IMR-90 (cell line): ENCODE data around the gene NOP14. TPM values are rescaled to one million over a fixed set of nuclear protein-coding genes. Genes with fewer than 3 reads are reported as not detected.

Experiments
- ATAC-seq: fragments of 200-7000 bp; cut with Tn5 transposase; 2 replicates; pipeline ENCODE4 v1.9.1; 2020; ENCODE audit warnings: low read depth, mild to moderate bottlenecking, moderate library complexity
- BruUV-seq: library from RNA; stranded (reverse); fragments of 400-500 nt; replicated peaks from 2 replicates; lab custom pipeline; 2021; lab: Mats Ljungman, UMichigan
- CTCF ChIA-PET: fragments of 300-600 bp; formaldehyde crosslinking; extraction: SDS; loops from one replicate; lab custom pipeline; 2021; ENCODE audit warnings: antibody characterized with exemption; lab: Yijun Ruan, JAX
- POLR2A ChIA-PET: fragments of 300-600 bp; sonication (Branson Sonifier 250); formaldehyde crosslinking; loops from one replicate; lab custom pipeline; 2022; ENCODE audit warnings: antibody characterized with exemption; ENCODE audit not compliant: unreplicated experiment; lab: Charles Lee
- DNase-seq: peaks from one replicate; pipeline ENCODE4 v3.0.0; 2013
- H2AFZ ChIP-seq: replicated peaks from 2 replicates; pipeline ENCODE3; 2013; ENCODE audit warnings: low read length, mild to moderate bottlenecking; ENCODE audit not compliant: poor library complexity
- H2AK5ac ChIP-seq: 2 replicates; pipeline ENCODE4 v1.6.1; 2013; ENCODE audit warnings: low read depth, low read length, inconsistent platforms
- H2AK9ac ChIP-seq: replicated peaks from 2 replicates; pipeline ENCODE3; 2013; ENCODE audit warnings: mild to moderate bottlenecking, low read depth, low read length, moderate library complexity; ENCODE audit not compliant: poor library complexity
- H2BK120ac ChIP-seq: 2 replicates; pipeline ENCODE4 v1.6.1; 2013; ENCODE audit warnings: low read depth, low read length, inconsistent platforms
- H2BK15ac ChIP-seq: 3 replicates; pipeline ENCODE4 v1.6.1; 2013; ENCODE audit warnings: low read depth, low read length, inconsistent platforms
- H2BK20ac ChIP-seq: 2 replicates; pipeline ENCODE4 v1.6.1; 2013; ENCODE audit warnings: low read depth, mild to moderate bottlenecking, inconsistent platforms, low read length, moderate library complexity
- H2BK5ac ChIP-seq: 2 replicates; pipeline ENCODE4 v1.6.1; 2013; ENCODE audit warnings: mild to moderate bottlenecking, low read depth, low read length, inconsistent platforms; ENCODE audit not compliant: poor library complexity, severe bottlenecking
- H3K14ac ChIP-seq: replicated peaks from 2 replicates; pipeline ENCODE4 v1.6.1; 2013; ENCODE audit warnings: low read depth, low read length, inconsistent platforms
- H3K18ac ChIP-seq: 2 replicates; pipeline ENCODE4 v1.6.1; 2013; ENCODE audit warnings: low read depth, low read length, control low read depth
- H3K23ac ChIP-seq: 2 replicates; pipeline ENCODE4 v1.6.1; 2013; ENCODE audit warnings: low read depth, low read length, inconsistent platforms
- H3K27ac ChIP-seq: 2 replicates; pipeline ENCODE4 v1.5.1; 2013; ENCODE audit warnings: mild to moderate bottlenecking, control low read depth, low read length; ENCODE audit not compliant: insufficient read depth
- H3K27me3 ChIP-seq: 2 replicates; pipeline ENCODE4 v1.6.1; 2013; ENCODE audit warnings: low read length; ENCODE audit not compliant: control insufficient read depth, insufficient read depth
- H3K36me3 ChIP-seq: 2 replicates; pipeline ENCODE4 v1.6.1; 2013; ENCODE audit warnings: low read length, mixed read lengths; ENCODE audit not compliant: control insufficient read depth, insufficient read depth
- H3K4ac ChIP-seq: 2 replicates; pipeline ENCODE4 v1.6.1; 2013; ENCODE audit warnings: low read depth, low read length, inconsistent platforms
- H3K4me1 ChIP-seq: 2 replicates; pipeline ENCODE4 v1.6.1; 2013; ENCODE audit warnings: low read length, mixed read lengths; ENCODE audit not compliant: control insufficient read depth, insufficient read depth
- H3K4me2 ChIP-seq: 2 replicates; pipeline ENCODE4 v1.6.1; 2013; ENCODE audit warnings: low read depth, mild to moderate bottlenecking, control low read depth, low read length, moderate library complexity
- H3K4me3 ChIP-seq: 2 replicates; pipeline ENCODE4 v1.5.1; 2013; ENCODE audit warnings: low read depth, mild to moderate bottlenecking, control low read depth, low read length, moderate library complexity; ENCODE audit not compliant: insufficient read depth
- H3K56ac ChIP-seq: 2 replicates; pipeline ENCODE4 v1.6.1; 2013; ENCODE audit warnings: low read length, inconsistent platforms; ENCODE audit not compliant: insufficient read depth; ENCODE audit errors: extremely low read depth
- H3K79me1 ChIP-seq, 2 experiments: 2 replicates each; pipeline ENCODE4 v1.6.1; 2013; ENCODE audit warnings: low read length in 2 of 2, inconsistent platforms in 1 of 2, low read depth in 1 of 2
- H3K9ac ChIP-seq: 2 replicates; pipeline ENCODE4 v1.6.1; 2013; ENCODE audit warnings: low read depth, low read length, control low read depth
- H3K9me1 ChIP-seq: 2 replicates; pipeline ENCODE4 v1.6.1; 2013; ENCODE audit warnings: low read length, inconsistent platforms; ENCODE audit not compliant: insufficient read depth
- H3K9me3 ChIP-seq: 2 replicates; pipeline ENCODE4 v1.6.1; 2013; ENCODE audit warnings: low read length; ENCODE audit not compliant: control insufficient read depth, insufficient read depth
- H4K20me1 ChIP-seq: 2 replicates; pipeline ENCODE4 v1.6.1; 2013; ENCODE audit warnings: low read length, inconsistent platforms; ENCODE audit not compliant: insufficient read depth
- H4K5ac ChIP-seq: 2 replicates; pipeline ENCODE4 v1.6.1; 2013; ENCODE audit warnings: mild to moderate bottlenecking, low read depth, low read length, control low read depth
- H4K8ac ChIP-seq, 2 experiments: 2 replicates each; pipeline ENCODE4 v1.6.1; 2013; ENCODE audit warnings: low read depth in 2 of 2, low read length in 2 of 2, control low read depth in 1 of 2, inconsistent platforms in 1 of 2
- H4K91ac ChIP-seq: 2 replicates; pipeline ENCODE4 v1.6.1; 2013; ENCODE audit warnings: low read depth, low read length, inconsistent platforms; ENCODE audit not compliant: insufficient read depth
- BHLHE40 ChIP-seq: fragments of 150-350 bp; IDR thresholded peaks from 2 replicates; pipeline ENCODE4 v1.6.1; 2016; ENCODE audit warnings: mild to moderate bottlenecking, low read depth, low read length
- CHD1 ChIP-seq: IDR thresholded peaks from 2 replicates; pipeline ENCODE4 v1.6.1; 2012; ENCODE audit warnings: low read depth, low read length, improper control_type of control experiment
- MAFK ChIP-seq: IDR thresholded peaks from 2 replicates; pipeline ENCODE4 v1.6.1; 2012; ENCODE audit warnings: low read depth, low read length, improper control_type of control experiment
- MAZ ChIP-seq: IDR thresholded peaks from 2 replicates; pipeline ENCODE4 v1.6.1; 2012; ENCODE audit warnings: low read depth, mild to moderate bottlenecking, low read length, improper control_type of control experiment, moderate library complexity, borderline replicate concordance
- MXI1 ChIP-seq: IDR thresholded peaks from 2 replicates; pipeline ENCODE4 v1.6.1; 2012; ENCODE audit warnings: low read depth, mild to moderate bottlenecking, low read length, moderate library complexity, borderline replicate concordance
- RAD21 ChIP-seq: IDR thresholded peaks from 2 replicates; pipeline ENCODE4 v1.6.1; 2012; ENCODE audit warnings: low read length, improper control_type of control experiment
- RFX5 ChIP-seq: IDR thresholded peaks from 2 replicates; pipeline ENCODE4 v1.8.0; 2012; ENCODE audit warnings: low read depth, mild to moderate bottlenecking, low read length, moderate library complexity
- SMC3 ChIP-seq: fragments of 150-350 bp; IDR thresholded peaks from 2 replicates; pipeline ENCODE4 v1.6.1; 2016; ENCODE audit warnings: low read depth, mild to moderate bottlenecking, antibody characterized with exemption, low read length, moderate library complexity
- WGBS, 2 experiments: methylation state at CpG; one replicate each; pipeline versions ENCODE4 v1.1.5 to v1.1.7; 2013; ENCODE audit warnings: missing lambda C conversion rate in 2 of 2; ENCODE audit not compliant: insufficient read length in 1 of 2; ENCODE audit errors: extremely low coverage in 2 of 2; 5-methylcytosine and 5-hydroxymethylcytosine counted together
- dilution Hi-C: fragments of 300-500 bp; cut with HindIII; formaldehyde crosslinking; loops from one replicate; pipeline ENCODE4 v1.14.3; 2018; ENCODE audit warnings: low sequenced_read_pairs; ENCODE audit not compliant: unreplicated experiment
- in situ Hi-C: fragments of 300-500 bp; cut with MboI; formaldehyde crosslinking; loops from 3 replicates; pipeline ENCODE4 v1.14.3; 2019; ENCODE audit warnings: low sequenced_read_pairs, inconsistent platforms, mixed read lengths
- intact Hi-C: fragments of 100-400 bp; cut with micrococcal nuclease; formaldehyde crosslinking; loops from 2 replicates; pipeline ENCODE4 v1.10.0; 2022
- polyA plus RNA-seq, 3 experiments: library from polyadenylated mRNA; depleted of rRNA; stranded (reverse); fragments of >200 nt; gene quantifications; 2 replicates each; pipeline ENCODE4 v1.2.3, GENCODE V29; 2012; ENCODE audit warnings: low replicate concordance in 1 of 3
- total RNA-seq: library from RNA; depleted of rRNA; stranded (reverse); fragments of >200 nt; gene quantifications from 2 replicates; pipeline ENCODE4 v1.2.3, GENCODE V29; 2012
- TF ChIP-seq, protein P1 (sequence below): fragments of 150-350 bp; IDR thresholded peaks from 2 replicates; pipeline ENCODE4 v1.6.1; 2016; ENCODE audit warnings: low read depth, mild to moderate bottlenecking, low read length, moderate library complexity, borderline replicate concordance

Gene NOP14
- total and polyA plus RNA-seq, 2 of the 4 experiments (the other 2 are of a cell fraction): 10.9 to 12.6 TPM

DNA sequence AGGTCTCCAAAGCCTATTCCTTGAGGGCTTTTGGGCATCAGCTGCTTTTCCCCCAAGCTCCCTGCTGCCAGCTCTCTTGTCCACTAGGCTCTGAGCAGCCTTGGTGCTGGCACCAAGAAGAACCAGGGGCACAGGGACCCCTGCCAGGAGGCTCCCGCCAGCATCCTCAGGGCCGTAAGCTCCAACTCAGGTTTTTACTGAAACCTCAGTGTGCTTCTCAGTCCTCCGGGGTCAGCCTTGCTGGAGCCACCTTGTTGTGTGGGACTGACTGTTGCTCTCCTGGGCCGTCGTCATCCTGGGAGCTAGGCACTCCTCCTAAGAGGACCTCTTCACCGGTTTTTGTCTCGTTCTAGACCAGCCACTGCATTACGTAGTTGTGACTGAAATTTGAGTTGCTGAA lies 38.9 kb downstream of the NOP14 start:
- no peak overlapping the region for H3K23ac ChIP-seq
- H2AK5ac ChIP-seq: no peak overlapping the region
- 100% methylated on average over 1 of the region's 8 CpGs; no CpG with 5 or more reads in 1 of the 2 experiments for whole genome bisulfite sequencing, 2 experiments
- H2AK9ac ChIP-seq: no peak overlapping the region
- no peak overlapping the region for H2BK20ac ChIP-seq
- H4K91ac ChIP-seq: no peak overlapping the region
- no peak overlapping the region for H3K9ac ChIP-seq
- H2AFZ ChIP-seq: no peak overlapping the region
- H3K4me3 ChIP-seq: no peak overlapping the region
- H3K14ac ChIP-seq: no peak overlapping the region
- no peak overlapping the region for H3K18ac ChIP-seq
- no peak overlapping the region for H3K56ac ChIP-seq
- peaks cover 14 to 56% of the 10 kb centered on the region in 2 experiments for H3K79me1 ChIP-seq
- H3K9me3 ChIP-seq: no peaks in the 10 kb centered on the region
- H3K27ac ChIP-seq: no peak overlapping the region
- H4K8ac ChIP-seq: no peak overlapping the region
- POLR2A ChIA-PET: no interaction called here
- intact Hi-C loops (no loop called here), in situ Hi-C loops (no loop called here), dilution Hi-C loops (no loop called here)
- H3K4ac ChIP-seq: no peak overlapping the region
- peaks cover 59% of the 10 kb centered on the region for H3K36me3 ChIP-seq
- BruUV-seq: no TSS peak
- peaks cover 18% of the 10 kb centered on the region; the same call in 1 of the 2 replicates for H4K20me1 ChIP-seq
- H3K4me2 ChIP-seq: no peak overlapping the region
- no peaks in the 10 kb centered on the region for H3K27me3 ChIP-seq
- H3K9me1 ChIP-seq: peaks cover 12% of the 10 kb centered on the region; the same call in 1 of the 2 replicates
- no peak overlapping the region for H4K5ac ChIP-seq
- no peak overlapping the region for H2BK15ac ChIP-seq
- peaks cover 4% of the 10 kb centered on the region; the same call in 1 of the 2 replicates for H3K4me1 ChIP-seq
- H2BK120ac ChIP-seq: no peak overlapping the region
- no peak overlapping the region for H2BK5ac ChIP-seq
- ATAC-seq (no peak), DNase-seq (no peak)
- TF ChIP-seq MAZ (no peak), CHD1 (no peak), SMC3 (no peak), BHLHE40 (no peak), MAFK (no peak), RFX5 (no peak), MXI1 (no peak), RAD21 (no peak)
- TF ChIP-seq, protein P1, sequence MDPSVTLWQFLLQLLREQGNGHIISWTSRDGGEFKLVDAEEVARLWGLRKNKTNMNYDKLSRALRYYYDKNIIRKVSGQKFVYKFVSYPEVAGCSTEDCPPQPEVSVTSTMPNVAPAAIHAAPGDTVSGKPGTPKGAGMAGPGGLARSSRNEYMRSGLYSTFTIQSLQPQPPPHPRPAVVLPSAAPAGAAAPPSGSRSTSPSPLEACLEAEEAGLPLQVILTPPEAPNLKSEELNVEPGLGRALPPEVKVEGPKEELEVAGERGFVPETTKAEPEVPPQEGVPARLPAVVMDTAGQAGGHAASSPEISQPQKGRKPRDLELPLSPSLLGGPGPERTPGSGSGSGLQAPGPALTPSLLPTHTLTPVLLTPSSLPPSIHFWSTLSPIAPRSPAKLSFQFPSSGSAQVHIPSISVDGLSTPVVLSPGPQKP: no peak
- CTCF ChIA-PET: no interaction called here
